GM18520 (cell line): ENCODE results near the gene INPP5F.
"Not testable (repeated sequence)": the region's sequence is repeated elsewhere in the genome, so short reads cannot be mapped to it uniquely, and the experiment has no call there.

Source experiments
- ATAC-seq: cut with Tn5 transposase; IDR thresholded peaks from one replicate; pipeline ENCODE4 v1.9.1; 2021; ENCODE audit not compliant: unreplicated experiment

INPP5F gene

DNA sequence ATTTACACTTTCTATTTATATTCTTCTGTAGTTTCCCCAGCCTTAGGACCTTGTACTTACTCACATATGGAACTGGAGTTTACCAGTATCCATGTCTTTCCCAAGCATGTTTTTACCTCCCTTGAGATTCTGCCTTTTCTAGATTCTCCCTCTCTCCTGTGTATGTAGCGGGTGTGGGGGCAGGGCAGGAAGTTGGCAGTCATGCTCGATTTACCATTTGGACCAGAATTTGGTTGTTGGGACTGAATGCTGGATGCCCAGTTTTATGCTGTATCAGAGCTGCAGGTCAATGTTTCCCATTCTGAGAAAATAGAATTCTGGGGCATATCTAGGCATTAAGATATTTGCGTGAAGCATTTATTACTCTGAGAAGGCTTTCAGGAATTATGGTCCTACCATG lies 14.2 kb downstream of the INPP5F start:
- no peak for ATAC-seq

DNA sequence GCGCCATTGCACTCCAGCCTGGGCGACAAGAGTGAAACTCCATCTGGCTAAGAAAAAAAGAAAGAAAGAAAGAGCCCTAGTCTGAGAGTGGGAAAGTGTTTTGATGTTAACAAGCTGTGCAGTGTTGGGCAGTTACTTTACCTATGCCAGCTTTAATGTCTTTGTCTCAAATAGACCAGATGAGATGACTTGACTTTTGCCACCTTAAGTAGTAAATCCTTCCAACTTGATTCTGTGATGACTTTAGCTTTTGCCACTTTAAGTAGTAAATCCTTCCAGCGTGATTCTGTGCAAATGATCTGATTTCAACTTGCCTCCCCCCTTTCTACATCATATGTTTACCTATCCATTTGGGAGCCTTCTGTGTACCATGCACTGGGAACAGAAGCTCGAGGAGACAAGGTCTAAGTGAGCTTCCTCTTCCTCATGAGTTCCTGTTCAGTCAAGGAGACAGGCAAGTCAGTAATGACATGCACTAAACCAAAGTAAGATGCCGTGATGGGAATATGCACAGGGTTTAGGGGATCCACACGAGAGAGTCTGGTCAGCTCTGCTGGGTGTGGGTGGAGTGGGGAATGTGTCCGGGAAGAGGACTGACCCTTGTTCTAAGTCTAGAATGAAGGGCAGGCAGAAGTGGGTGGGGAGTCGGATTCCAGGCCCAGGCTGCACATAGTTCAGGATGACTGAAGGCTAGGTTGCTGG lies 17.2 kb downstream of the INPP5F start:
- no peak for ATAC-seq

DNA sequence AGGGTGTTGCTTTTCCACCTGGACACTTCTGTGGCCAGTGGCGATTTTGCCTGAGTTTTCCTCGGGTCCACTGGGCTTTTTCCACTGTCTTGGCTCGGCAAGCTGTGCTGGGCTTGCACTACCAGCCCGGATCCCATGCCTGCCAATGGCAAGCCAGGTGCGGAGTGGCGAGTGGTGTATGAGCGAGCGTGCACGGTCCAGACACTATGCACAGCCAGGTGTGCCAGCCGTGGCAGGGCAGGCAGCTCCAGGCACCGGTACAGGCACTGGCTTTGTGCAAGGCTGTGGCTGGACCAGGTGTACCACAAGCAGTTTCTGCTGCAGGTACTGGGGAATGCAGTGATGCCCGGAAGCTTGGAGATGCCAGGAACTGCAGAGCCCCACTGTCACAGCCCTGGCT lies 22.1 kb downstream of the INPP5F start:
- no peak for ATAC-seq

DNA sequence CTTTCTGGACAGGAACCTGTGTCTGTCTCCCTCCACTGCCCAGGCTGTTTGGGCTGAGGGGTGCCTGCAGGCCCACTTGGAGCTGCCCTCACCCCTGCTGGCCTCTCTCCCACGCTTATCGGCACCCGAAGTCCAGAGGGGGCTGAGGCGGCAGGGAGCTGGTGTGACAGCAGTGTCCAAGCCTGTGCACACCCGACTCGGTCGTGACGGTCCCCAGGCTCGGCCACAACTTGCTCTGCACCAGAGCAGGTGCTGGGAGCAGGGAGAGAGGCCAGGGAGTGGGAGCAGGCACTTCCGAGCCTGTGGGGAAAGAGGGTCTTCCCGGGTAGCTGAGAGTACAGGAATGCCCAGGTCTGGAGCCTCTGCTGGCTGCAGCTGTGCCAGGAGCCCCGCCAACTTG lies 23.0 kb downstream of the INPP5F start:
- ATAC-seq: no peak

DNA sequence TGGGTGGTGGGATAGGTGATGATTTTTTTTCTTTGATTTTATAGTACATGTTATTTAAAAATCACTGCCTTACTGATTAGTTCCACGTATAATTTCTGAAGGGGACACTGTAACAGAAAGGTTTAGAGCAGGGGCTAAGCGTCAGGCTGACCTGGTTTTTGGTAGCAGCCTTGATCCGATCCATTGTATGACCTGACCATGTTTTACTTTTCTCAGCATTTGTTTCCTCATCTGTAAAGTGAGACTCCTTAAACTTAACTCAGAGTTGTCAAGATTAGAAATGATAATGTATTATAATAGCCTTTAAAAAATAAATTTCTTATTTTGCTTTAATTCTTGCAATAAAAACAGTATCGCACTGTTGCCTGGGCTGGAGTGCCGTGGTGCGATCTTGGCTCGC lies 23.6 kb downstream of the INPP5F start:
- ATAC-seq: no peak

DNA sequence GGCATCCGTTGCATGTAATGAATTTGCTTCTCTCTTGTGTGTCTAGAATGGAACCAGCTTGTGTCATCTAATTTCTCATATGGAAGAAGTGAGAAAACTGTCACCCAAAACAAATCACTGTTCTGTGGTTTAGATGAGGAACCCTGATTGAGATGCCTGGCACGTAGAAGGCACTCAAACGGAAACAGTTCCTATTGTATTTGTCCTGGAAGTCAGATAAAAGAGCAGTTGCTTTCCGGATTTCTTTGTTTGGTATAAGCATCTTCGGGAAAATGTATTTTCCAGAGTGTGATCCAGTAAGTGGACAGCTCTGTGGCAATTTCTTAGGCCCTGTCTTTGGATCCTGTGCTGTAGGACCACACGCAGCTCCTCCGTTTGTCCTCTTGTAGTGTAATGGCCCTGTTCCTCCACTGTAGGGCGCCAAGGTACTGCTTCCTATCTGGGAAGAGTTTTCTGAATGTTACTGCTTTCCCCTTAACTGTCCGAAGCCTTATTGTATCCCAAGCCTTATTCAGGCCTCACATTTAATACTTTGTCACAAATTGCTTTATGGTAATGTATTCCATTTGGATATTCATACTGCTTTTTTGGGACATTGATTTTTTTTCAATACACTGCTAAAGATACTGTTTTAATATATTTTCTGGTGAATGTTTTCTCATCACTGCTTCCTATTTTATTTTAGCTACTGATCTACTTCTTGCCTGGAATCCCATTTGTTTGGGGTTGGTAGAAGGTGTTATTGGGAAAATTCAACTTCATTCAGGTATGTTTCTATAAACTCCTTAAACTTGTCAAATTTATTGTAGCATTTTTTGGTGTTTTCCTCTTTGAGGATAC lies 24.8 kb downstream of the INPP5F start:
- ATAC-seq: peak; percentile 71

DNA sequence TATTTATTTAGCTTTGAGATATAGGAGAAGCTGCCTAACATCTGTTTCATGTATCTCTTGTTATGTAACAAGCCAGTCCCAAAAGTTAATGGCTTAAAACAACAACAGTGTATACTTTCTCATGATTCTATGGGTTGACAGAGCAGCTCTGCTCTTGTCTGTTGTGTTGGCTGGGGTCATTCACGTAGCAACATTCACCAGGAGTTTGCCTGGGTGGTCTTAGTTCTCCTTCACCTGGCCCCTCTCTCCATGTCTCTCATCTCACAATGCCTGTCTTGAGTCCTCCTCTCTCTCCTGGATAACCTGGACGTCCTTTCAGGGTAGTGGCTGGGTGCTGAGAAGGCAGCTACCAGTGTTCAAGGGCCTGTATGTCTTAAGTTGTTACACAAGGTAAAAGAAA lies 27.5 kb downstream of the INPP5F start:
- no peak for ATAC-seq

DNA sequence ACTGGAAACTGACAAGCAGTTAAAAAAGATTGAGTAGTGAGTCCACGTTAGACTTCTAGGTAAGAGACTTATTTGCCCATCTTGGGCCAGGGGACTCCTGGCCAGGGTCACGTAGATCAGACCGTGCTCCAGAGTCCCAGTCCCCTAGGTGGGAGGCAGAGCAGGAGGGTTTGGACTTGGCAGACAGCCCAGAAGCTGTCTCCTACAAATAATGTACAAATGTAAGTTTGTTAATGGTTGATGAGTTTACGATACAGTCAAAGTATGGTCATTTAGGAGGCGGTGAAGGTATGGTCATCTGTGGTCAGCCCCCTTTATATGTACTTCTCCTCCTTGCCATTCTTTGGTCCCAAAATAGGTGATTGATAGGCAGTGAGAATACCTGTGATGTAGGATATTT lies 28.2 kb downstream of the INPP5F start:
- no peak for ATAC-seq

DNA sequence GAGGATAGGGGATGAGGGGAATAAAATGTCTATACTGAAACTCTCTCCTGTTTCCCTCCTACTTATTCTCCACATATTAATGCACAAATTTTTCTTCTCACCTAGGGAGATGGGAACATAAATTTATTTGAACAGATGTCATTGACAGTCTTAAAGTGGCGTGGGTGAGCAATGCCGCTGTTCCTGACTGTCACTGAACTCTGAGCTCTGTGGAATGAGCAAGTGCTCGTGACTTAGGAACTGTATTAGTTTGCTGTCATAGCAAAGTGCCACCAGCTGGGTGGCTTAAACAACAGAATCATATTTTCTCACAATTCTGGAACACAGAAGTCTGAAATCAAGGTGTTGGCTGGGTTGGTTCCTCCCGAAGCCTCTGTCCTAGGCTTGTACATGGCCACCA lies 29.1 kb downstream of the INPP5F start:
- ATAC-seq: no peak

DNA sequence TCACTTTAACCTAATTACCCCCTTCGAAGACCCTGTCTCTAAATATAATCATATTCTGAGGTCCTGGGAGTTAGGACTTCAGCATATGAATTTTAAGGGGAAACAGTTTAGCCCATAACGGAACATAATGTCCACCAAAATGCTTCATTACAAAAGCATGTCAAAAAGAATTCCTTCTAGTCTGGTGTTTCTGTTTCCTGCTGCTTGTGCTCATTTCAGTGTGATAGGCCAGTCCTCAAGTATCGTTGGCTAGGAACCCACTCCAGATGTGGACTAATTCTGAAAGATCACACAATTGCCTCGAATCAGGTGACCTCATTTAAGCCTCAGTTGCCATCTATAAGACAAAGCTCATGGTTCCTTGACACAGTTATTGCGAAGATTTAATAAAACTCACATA lies 29.6 kb downstream of the INPP5F start:
- ATAC-seq: no peak

DNA sequence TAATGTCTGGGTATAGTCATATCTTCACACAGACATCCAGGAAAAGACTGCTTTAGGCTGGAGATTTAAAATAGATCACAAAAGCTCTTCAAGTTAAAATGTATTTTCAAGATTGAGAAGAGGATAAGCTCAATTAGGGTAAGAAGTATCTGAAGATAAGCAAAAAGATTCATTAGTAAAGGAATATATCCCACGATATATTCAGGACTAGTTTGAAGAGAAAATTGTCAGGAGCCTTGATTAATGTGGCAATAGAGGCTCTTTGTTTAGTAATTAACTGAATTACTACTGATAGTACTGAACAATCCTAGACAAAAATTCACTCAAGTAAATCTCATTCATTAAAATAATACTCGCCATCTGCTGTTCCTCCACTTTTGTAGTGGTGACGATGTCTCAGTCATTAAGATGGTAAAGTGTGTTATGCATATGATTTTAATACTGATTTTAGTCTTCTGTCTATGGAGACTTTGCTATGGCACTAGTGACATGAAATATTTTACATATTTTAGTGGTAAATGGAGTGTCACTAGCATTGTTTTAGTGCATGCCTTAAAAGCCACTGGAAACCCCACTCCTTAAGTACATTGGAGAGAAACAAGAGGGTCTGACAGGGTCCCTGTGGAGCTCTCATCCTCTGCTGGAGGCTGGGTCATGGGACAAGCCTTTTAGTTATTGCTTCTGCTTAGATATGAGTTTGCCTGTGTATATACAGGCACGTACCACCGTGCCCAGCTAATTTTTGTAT lies 32.8 kb downstream of the INPP5F start:
- ATAC-seq: no peak

DNA sequence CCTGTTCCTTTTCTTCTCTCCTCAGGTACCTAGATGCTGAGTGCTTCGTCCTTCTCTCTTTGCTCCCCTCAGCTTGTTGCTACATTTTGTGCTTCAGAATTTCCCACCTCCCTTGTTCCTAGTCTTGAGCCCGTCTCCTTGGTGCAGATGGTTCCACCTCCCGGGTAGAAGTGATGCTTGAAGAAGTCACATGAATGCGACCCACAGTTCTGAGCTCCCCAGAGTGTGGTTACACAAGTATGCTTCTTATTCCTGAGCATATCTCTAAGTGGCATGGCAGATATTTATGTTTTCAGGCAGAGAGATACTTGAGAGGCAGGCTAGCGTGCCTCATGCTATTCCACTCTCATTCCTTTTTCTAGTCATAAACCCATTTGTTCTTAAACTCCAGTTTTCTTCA lies 34.0 kb downstream of the INPP5F start:
- ATAC-seq: no peak

DNA sequence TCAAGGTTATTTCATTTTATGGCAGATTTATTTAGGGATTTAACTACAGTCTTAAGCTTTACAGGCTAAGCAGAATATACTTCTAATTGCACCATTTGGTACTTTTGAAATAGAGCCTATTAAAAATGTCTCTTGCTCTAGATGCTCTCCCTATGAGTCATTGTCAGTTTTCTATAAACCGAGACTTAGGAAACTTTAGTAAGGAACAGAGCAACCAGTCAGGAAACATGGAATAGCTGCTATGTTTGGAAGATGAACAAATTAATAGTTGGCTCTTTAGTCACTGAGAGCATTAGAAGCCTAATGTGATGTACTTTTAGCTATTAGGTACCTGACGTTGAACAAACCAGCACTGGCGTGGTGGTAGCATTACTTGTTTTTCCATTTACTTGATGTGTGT lies 35.3 kb downstream of the INPP5F start:
- no peak for ATAC-seq

DNA sequence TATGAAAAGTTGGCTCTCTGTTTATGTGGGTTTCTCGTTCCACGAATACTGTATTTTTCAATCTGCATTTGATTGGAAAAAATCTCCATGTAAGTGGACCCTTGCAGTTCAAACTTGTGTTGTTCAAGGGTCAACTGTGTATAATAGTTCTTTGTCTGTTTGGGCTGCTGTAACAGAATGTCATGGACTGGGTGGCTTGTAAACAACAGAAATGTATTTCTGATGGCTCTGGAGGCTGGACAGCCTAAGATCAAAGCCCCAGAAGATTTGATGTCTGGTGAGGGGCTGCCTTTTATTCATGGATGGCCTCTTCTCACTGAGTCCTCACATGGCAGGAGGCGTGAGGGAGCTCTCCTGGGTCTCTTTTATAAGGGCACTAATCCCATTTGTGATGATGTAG lies 36.2 kb downstream of the INPP5F start:
- ATAC-seq: no peak

DNA sequence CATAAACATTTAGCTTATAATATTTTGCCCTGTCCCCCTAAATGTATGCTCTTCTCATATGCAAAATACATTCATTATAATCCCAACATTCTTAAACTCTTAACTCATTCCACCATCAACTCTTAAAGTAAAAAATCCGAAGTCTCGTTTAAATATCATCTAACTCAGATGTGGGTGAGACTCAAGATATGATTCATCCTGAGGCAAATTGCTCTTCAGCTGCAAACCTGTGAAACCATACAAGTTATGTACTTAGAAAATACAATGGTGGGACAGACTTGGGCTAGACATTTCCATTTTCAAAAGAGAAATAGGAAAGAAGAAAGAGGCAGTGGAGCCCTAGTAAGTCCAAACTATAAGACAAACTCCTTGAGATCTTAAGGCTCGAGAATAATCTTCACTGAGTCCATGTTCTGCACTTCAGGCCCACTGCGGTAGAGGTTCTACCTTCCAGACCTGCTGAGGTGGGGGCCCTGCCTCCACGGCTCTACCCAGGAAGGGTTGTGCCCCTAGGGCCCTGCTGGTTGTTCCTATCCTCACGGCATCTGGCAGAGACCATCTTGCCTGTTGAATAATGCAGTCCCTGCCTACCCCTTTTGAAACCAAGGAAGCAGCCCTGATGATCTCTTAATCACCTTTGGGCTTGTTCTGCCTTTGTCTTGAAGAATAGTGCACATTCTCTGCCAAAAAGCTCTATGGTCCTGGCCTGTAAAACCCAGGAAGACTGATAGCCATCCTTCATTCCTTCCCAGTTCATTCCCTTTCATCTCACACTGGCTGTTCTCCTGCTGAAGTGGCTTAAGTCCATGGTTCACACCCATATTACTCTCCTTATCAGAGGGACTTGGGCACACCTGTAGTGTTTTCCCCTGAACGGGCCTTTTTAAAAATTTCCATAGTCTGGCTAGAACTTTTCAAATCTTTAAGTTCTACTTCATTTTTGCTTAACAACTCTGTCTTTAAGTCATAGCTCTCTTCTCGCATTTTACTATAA lies 37.3 kb downstream of the INPP5F start:
- no peak for ATAC-seq

DNA sequence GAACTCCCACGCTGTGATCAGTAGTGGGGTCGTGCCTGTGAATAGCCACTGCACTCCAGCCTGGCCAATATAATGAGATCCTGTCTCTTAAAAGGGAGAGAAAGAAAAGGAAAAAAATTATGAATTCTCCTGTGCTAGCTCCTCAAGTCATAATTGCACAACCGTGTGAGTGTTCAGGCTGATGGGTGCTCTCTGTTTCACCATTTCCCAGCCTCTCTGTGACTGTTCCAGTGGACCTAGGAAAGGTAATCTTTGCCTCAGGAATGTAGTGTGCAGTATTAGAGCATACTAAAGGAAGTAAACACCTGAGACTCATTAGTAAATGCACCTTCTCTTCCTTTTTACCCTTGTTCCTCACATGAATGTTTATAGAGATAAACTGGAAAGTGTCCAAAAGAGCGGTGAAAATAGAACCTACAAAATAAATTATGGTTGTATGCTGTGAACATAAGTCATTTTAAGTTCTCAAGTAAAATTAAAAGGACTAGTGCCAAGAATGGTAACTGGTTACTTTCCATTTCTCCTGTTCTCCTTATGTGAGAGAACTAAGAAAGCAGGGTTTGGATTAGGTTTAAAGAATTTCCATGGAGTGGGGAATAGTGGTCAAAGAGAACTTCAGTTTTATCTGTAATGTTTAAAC lies 42.7 kb downstream of the INPP5F start:
- no peak for ATAC-seq

DNA sequence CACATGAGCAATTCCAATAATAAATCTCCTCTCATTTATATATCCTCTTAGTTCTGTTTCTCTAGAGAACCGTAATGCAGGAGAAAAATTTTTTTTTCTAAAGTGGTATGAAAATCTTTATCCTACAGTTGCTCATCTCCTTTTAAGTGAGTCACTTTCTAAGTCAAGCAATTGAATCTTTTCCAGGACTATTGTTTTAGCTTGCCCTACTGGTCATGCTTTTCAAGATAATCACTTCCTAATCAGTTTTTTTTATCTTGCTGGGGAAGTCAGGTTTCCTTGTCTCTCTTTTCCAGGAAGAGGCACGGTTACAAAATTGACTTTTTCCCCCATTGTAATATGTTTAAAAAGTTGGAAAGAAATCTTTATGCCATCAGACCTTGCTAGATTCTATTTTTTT lies 44.0 kb downstream of the INPP5F start:
- no peak for ATAC-seq

DNA sequence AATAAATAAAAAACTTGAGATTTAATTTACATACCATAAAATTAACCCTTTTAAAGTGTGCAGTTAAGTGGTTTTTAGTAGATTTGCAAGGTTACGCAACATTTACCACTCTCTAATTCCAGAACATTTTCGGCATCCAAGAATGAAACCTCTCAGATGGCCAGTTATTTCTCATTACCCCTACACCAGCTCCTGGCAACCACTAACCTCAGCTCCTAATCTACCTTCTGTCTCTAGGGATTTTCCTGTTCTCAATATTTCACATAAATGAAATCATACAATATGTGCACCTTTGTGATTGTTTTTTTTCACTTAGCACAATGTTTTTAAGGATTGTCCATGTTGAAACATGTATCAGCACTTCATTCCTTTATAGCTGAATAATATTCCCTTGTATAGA lies 45.1 kb downstream of the INPP5F start:
- no peak for ATAC-seq

DNA sequence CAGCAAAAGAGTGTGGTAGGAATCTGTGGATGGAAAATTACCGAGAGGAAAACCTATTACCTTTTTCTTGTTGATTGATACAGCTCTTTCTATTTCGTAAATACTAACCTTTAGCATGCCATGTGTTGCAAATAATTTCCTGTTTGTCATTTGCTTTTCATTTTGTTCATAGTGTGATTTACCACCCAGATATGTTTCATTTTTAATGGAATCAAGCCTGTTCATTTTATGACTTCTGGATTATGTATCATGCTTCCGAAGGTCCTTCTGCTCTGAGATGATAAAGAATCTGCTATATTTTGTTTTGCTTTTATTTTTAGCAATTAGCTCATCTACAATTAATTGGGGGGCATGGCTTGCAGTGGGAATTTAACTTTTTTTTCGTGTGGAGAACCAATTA lies 46.5 kb downstream of the INPP5F start:
- no peak for ATAC-seq

DNA sequence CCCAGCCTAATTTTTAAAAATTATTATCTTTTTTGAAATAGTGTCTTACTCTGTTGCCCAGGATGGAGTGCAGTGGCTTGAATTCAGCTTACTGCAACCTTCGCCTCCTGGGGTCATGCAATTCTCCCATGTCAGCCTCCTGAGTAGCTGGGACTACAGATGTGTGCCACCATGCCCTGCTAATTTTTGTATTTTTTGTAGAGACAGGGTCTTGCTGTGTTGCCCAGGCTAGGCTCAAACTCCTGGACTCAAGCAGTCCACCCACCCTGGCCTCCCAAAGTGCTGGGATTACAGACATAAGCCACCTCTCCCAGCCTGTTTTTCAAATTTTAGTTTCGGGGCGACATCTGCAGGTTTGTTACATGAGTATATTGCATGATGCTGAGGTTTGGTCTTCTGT lies 47.2 kb downstream of the INPP5F start:
- not testable (repeated sequence) for ATAC-seq
